Fibroblast of villous mesenchyme (primary cell): ENCODE data around the gene DOK5. TPM values are rescaled to one million over a fixed set of nuclear protein-coding genes. Genes with fewer than 3 reads are reported as not detected.

Source experiments
- DNase-seq: peaks from one replicate; pipeline ENCODE4 v3.0.0-alpha.2; 2010; ENCODE audit warnings: low read depth
- H3K4me3 ChIP-seq: 2 replicates; pipeline ENCODE4 v1.5.1; 2011; ENCODE audit warnings: low read depth, mild to moderate bottlenecking, low read length
- total RNA-seq: library from RNA; depleted of rRNA; stranded (reverse); fragments of >200 nt; gene quantifications from 2 replicates; pipeline ENCODE4 v1.2.3, GENCODE V29; 2012
- TF ChIP-seq, protein P1 (sequence below): IDR thresholded peaks from 2 replicates; pipeline ENCODE4 v1.5.1; 2012; ENCODE audit warnings: low read depth, mild to moderate bottlenecking, low read length; ENCODE audit not compliant: insufficient read depth

The DOK5 gene
- total RNA-seq, 1 donor = under 0.01 TPM

DNA sequence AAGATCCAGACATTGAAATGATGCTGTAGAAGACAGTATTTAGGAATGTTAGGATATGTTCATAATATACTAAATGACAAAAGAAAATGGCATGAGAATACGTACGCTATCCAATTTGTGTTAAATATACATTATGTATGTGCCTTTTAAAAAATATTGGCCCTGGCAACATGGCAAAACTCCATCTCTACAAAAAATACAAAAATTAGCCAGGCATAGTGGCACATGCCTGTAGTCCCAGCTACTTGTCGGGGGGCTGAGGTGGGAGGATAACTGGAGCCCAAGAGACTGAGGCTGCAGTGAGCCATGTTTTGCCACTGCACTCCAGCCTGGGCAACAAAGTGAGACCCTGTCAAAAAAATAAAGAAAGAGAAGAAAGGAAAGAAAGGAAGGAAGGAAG is 155.7 kb downstream of the DOK5 start:
- no peak overlapping the region for H3K4me3 ChIP-seq
- no peak for DNase-seq
- TF ChIP-seq, protein P1, sequence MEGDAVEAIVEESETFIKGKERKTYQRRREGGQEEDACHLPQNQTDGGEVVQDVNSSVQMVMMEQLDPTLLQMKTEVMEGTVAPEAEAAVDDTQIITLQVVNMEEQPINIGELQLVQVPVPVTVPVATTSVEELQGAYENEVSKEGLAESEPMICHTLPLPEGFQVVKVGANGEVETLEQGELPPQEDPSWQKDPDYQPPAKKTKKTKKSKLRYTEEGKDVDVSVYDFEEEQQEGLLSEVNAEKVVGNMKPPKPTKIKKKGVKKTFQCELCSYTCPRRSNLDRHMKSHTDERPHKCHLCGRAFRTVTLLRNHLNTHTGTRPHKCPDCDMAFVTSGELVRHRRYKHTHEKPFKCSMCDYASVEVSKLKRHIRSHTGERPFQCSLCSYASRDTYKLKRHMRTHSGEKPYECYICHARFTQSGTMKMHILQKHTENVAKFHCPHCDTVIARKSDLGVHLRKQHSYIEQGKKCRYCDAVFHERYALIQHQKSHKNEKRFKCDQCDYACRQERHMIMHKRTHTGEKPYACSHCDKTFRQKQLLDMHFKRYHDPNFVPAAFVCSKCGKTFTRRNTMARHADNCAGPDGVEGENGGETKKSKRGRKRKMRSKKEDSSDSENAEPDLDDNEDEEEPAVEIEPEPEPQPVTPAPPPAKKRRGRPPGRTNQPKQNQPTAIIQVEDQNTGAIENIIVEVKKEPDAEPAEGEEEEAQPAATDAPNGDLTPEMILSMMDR = no peak

DNA sequence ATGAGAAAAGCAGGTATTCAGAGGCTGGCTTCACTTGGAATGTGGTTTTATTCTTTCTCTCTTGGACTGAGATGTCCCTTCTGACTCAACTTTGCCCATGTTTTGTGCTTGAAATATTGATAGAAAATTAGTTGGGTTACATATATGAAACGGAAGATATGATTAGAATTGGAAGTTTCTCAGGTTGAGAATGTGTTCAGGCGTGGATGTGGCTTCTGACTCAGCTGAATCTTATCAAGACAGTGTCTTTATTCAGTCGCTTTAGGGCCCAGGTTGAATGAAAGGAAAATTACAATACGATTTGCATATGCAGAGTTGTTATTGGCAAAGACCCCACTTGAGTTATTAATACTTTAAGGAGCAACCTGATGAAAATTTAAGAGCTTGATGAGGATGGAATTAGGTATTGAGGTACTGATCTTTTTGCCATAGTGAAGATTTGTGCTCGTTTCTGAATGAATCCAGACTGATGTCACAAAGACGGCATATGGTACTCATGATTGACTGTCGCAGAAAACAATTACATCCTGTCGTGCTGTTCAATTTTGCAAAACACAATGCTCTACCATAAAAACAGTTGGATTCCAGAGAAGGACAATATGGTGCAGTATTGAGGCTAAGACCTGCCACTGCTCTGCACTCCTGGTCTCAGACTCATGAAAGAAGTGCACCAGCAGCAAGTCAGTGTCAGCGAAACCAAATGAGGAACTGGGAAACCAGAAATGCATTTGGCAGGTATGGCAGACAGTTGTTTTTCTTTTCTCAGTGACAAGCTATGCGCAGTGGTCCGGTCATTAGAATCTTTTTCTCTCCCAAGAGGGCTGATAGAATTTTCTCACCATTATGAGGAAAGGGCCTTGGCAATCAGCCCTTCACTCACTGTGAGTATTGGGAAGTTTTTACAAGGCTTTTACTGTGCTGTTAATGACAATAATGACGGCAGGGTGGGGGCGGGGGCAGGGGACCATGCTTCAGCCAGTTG is 158.3 kb downstream of the DOK5 start:
- TF ChIP-seq, protein P1 = no peak
- DNase-seq = no peak
- no peak overlapping the region for H3K4me3 ChIP-seq

DNA sequence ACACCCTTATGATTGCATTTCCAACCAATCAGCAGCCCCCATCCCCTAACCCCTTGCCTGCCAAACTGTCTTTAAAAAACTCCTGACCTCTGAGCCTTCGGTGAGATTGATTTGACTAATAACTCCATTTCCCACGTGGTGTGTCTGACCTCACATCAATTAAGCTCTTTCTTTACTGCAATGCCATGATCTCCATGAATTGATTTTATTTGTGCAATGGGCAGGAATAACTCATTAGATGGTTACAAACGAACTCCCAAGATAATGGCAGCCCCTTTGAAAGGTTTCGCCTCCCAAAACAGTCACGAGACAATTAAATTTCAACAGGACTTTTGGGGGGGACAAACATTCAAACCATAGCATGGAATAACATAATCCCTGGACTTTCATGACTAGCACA is 161.2 kb downstream of the DOK5 start:
- TF ChIP-seq, protein P1 = no peak
- no peak for DNase-seq
- H3K4me3 ChIP-seq = no peak overlapping the region

DNA sequence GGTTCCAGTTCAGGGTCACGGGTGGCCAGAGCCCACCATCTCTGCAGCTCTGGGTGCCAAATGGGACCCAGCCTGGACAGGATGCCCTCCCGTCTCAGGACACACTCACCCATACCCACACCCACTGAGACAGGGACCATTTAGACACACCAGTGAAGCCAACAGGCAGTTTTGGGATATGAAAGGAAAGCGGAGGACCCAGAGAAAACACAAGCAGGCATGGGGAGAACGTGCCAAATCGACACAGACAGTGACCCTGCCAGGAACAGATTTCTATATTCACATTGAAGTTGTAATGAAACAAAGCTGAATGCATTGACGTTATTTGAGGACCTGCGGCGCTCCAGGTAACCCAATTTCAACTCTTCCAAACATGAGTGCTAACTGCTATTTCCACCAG is 164.5 kb downstream of the DOK5 start:
- H3K4me3 ChIP-seq = no peak overlapping the region
- DNase-seq = no peak
- TF ChIP-seq, protein P1 = no peak

DNA sequence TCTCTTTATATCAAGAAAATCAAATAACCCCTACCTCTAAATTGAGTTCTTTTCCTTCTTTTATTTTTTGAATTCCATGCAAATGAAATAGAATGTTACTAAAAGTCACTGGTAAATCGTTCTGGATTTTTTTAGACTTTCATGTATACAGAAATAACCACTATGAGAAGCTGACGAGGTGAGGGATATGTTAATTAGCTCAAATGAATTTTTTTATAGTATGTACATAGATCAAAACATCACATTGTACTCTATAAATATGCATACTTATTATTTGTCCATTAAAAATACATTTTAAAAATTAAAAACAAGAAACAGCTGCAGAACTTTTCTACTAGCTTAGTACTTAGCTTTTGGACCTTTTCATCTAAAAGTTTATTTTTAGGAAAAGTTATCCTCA is 165.4 kb downstream of the DOK5 start:
- DNase-seq = no peak
- TF ChIP-seq, protein P1 = no peak
- no peak overlapping the region for H3K4me3 ChIP-seq

DNA sequence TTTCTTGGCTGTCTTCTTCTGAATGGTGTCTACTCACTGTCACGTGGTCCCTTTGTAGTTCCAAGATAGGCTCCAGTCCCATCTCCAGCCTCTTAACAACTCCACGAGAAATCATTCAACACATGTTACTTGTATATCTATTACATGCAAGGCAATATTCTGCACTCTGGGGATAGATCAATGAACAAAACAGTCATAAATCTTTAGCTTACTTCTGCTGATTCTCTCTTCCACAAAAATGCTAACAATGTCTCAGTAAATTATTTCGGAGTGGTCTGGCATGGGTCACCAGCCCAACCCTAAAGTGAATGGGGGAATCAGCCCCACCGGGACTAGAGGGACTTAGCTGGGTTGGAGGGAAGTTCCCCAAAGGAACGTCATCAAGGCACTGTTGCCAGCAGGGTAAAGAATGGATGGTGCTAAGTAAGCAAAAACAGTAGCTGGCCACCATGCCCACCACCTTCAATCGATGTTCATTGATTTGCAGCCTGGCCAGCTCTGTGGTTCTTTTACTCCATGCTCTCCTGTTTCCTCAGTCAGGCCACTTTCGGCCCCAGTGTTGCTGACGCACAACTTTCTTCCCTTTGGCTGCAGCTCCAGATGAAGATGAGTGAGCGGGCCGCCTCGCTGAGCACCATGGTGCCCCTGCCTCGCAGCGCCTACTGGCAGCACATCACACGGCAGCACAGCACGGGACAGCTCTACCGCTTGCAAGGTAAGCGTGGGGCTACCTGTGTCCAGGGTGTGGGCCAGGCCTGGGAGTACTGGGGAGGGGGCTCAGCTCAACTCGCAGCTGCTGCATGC is 167.7 kb downstream of the DOK5 start:
- DNase-seq = no peak
- TF ChIP-seq, protein P1 = no peak
- H3K4me3 ChIP-seq = no peak overlapping the region
